Lung (tissue), 12 donors: ENCODE measurements around the gene ANK3. TPM values are rescaled to one million over a fixed set of nuclear protein-coding genes. Genes with fewer than 3 reads are reported as not detected.

Source experiments
- ATAC-seq: fragments of 200-7000 bp; cut with Tn5 transposase; one replicate; pipeline ENCODE4 v1.9.1; 2020; ENCODE audit warnings: moderate number of reproducible peaks; ENCODE audit not compliant: insufficient read depth, low FRiP score
- DNase-seq, 3 donors: peaks; one replicate each; pipeline ENCODE4 v3.0.0-alpha.2; 2013 to 2017
- H3K27ac ChIP-seq, 2 donors: one replicate each; pipeline ENCODE4 v1.5.1; 2013; ENCODE audit warnings: mild to moderate bottlenecking in 2 of 2, moderate library complexity in 2 of 2, control low read depth in 1 of 2, inconsistent platforms in 1 of 2, low read depth in 1 of 2, low read length in 1 of 2
- H3K27me3 ChIP-seq, 3 donors: one replicate each; pipeline ENCODE4 v1.5.1; 2013; ENCODE audit warnings: low read length in 2 of 3; ENCODE audit not compliant: control insufficient read depth in 3 of 3, insufficient read depth in 3 of 3
- H3K36me3 ChIP-seq, 4 donors: one replicate each; pipeline ENCODE4 v1.5.1; 2013; ENCODE audit warnings: low read length in 4 of 4, mild to moderate bottlenecking in 1 of 4, moderate library complexity in 1 of 4; ENCODE audit not compliant: control insufficient read depth in 4 of 4, insufficient read depth in 4 of 4
- H3K4me1 ChIP-seq, 5 donors: one replicate each; pipeline ENCODE4 v1.5.1; 2013; ENCODE audit warnings: low read length in 5 of 5, mild to moderate bottlenecking in 2 of 5, moderate library complexity in 1 of 5; ENCODE audit not compliant: control insufficient read depth in 5 of 5, insufficient read depth in 5 of 5
- H3K4me3 ChIP-seq: one replicate; pipeline ENCODE4 v1.5.1; 2013; ENCODE audit warnings: mild to moderate bottlenecking, control low read depth, moderate library complexity
- H3K9ac ChIP-seq, 2 donors: one replicate each; pipeline ENCODE4 v1.5.1; 2013; ENCODE audit warnings: low read length in 2 of 2, control low read depth in 1 of 2; ENCODE audit not compliant: insufficient read depth in 1 of 2
- H3K9me3 ChIP-seq, 4 donors: one replicate each; pipeline ENCODE4 v1.5.1; 2013; ENCODE audit warnings: low read length in 3 of 4, mild to moderate bottlenecking in 1 of 4, moderate library complexity in 1 of 4; ENCODE audit not compliant: control insufficient read depth in 4 of 4, insufficient read depth in 3 of 4
- WGBS, 2 donors: extraction: QIAGEN DNeasy Blood & Tissue Kit; methylation state at CpG; one replicate each; pipeline ENCODE4 v1.1.7; 2013; 5-methylcytosine and 5-hydroxymethylcytosine counted together
- polyA plus RNA-seq, 2 donors: library from polyadenylated mRNA; stranded (reverse); fragments of 200-250 nt; gene quantifications; one replicate each; pipeline ENCODE4 v1.2.1, GENCODE V29; 2013
- total RNA-seq, 2 donors: library from RNA; depleted of rRNA in 1 of 2; stranded (reverse); fragments of >200 nt in 1 of 2; gene quantifications; one replicate each; pipeline ENCODE4 v1.2.1, GENCODE V29; 2014 to 2021
- TF ChIP-seq, protein P1 (sequence below): IDR thresholded peaks from 2 replicates; pipeline ENCODE4 v1.5.1; 2012; ENCODE audit warnings: mild to moderate bottlenecking; ENCODE audit errors: control extremely low read depth, extremely low read depth
- donor health status: control.
- donor health status: control.
- donor health status: Bipolar disorder and iron deficiency.
- donor health status: healthy.
- donor health status: DM: yes; HTN: yes; CAD: no.

Gene ANK3
- total and polyA plus RNA-seq, 4 donors, result 10.4 to 96.0 (median 46.4) TPM

DNA sequence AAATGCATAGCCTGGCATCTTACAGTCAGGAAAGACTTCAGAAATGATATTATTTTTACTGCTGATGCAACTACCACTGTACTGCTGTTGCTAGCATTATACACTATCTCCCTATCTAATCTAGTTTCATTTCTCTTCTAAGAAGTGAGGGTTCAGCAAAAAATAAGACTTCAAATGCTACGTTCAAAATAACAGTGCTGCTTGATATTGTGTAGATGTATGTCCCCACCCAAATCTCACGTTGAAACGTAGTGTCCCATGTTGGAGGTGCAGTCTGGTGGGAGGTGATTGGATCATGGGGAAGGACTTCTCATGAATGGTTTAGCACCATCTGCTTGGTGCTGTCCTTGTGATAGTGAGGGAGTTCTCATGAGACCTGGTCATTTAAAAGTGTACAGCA, 129.4 kb downstream of the ANK3 start:
- H3K27ac ChIP-seq, result no peak overlapping the region
- TF ChIP-seq, protein P1, sequence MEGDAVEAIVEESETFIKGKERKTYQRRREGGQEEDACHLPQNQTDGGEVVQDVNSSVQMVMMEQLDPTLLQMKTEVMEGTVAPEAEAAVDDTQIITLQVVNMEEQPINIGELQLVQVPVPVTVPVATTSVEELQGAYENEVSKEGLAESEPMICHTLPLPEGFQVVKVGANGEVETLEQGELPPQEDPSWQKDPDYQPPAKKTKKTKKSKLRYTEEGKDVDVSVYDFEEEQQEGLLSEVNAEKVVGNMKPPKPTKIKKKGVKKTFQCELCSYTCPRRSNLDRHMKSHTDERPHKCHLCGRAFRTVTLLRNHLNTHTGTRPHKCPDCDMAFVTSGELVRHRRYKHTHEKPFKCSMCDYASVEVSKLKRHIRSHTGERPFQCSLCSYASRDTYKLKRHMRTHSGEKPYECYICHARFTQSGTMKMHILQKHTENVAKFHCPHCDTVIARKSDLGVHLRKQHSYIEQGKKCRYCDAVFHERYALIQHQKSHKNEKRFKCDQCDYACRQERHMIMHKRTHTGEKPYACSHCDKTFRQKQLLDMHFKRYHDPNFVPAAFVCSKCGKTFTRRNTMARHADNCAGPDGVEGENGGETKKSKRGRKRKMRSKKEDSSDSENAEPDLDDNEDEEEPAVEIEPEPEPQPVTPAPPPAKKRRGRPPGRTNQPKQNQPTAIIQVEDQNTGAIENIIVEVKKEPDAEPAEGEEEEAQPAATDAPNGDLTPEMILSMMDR, result no peak
- no peak overlapping the region for H3K4me3 ChIP-seq
- DNase-seq, result no peak
- peaks cover 0 to 24% (median 4%) of the 10 kb centered on the region in 4 donors for H3K36me3 ChIP-seq
- WGBS, 2 donors, result 63 to 89% methylated on average over 3 of the region's 3 CpGs
- H3K9ac ChIP-seq, result no peak overlapping the region
- no peaks in the 10 kb centered on the region for H3K9me3 ChIP-seq
- H3K4me1 ChIP-seq, result peaks cover 0 to 6% (median 0%) of the 10 kb centered on the region in 5 donors
- H3K27me3 ChIP-seq, result no peaks in the 10 kb centered on the region
- no peak for ATAC-seq

DNA sequence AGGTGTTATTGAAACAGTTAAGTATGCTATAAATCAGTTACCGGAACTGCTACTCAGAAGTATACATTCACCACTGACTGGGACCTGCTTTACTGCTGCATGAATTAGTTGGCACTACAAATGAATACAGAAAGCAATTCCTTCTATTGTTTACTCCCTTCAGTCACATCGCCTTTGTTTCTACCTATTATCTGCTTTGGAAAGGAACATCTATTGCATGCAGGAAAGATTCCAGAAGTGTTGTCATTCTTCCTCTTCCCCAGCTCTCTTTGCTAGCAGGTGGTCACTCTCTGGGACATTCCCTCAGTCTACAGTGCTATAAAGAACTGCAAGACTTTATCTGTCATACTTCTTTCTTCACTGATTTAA, 131.3 kb downstream of the ANK3 start:
- DNase-seq (no peak), ATAC-seq (no peak)
- peaks cover 0 to 6% (median 0%) of the 10 kb centered on the region in 5 donors for H3K4me1 ChIP-seq
- 65 to 81% methylated on average over 2 of the region's 2 CpGs for WGBS, 2 donors
- H3K27me3 ChIP-seq, result no peaks in the 10 kb centered on the region
- no peak overlapping the region for H3K27ac ChIP-seq
- no peak overlapping the region for H3K9ac ChIP-seq
- H3K36me3 ChIP-seq, result peaks cover 0 to 26% (median 3%) of the 10 kb centered on the region in 4 donors
- no peak overlapping the region for H3K4me3 ChIP-seq
- no peaks in the 10 kb centered on the region for H3K9me3 ChIP-seq
- TF ChIP-seq, protein P1, result no peak

DNA sequence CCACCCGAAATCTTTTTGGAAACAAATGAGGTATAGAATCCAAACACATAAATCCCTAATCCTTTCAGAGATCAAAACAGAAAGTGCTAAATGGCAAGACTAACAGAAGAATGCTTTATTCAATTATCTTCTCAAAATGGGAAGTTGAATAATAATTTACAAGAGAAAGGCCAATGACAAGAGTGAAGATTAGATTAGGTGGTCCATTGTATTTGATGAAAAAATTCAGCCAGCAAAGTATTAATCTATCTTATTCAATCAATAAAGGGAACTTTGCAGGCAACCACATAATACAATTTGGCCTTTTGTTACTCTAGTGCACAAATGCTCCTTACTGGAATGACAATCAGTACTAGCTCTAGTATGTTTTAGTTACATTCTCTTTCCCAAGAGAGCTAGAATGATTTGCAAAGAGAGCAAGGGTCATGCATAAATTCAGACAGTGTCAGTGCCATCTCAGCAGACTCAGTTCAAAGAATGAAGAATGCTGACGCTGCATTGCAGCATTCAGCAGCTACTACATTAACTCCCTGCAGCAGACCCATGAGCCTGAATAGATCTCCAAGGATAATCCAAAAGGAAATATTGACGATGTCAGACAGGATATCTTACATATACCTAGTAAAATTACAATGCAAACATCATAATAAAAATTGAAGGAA, 131.8 kb downstream of the ANK3 start:
- DNase-seq, result peak in 1 of 3 donors; percentile 11
- Histone ChIP-seq H3K4me3 (no peak overlapping the region), H3K36me3 (peaks cover 0 to 23% (median 1%) of the 10 kb centered on the region in 4 donors), H3K4me1 (peaks cover 0 to 6% (median 0%) of the 10 kb centered on the region in 5 donors), H3K27ac (no peak overlapping the region), H3K27me3 (no peaks in the 10 kb centered on the region), H3K9ac (no peak overlapping the region), H3K9me3 (no peaks in the 10 kb centered on the region)
- 70 to 89% methylated on average over 3 of the region's 3 CpGs for WGBS, 2 donors
- ATAC-seq, result no peak
- TF ChIP-seq, protein P1, result no peak

DNA sequence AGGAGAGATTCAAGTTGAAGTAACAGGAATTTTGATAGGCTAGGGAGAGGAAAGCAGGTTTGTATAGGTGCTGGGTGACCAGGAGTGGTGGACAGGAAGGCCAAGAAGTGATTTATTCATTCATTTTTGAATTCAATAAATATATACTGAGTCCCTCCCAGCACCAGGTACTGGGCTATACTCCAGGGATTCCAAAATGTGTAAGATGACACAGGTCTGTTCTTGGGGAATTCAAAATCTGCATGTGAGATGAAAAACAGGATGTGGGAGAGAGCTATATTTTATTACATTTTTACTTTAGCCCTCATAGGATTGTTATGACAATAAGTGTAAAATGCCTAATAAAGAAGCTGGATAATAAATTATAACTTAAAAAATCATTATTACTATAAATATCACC, 134.9 kb downstream of the ANK3 start:
- ATAC-seq (no peak), DNase-seq (no peak)
- Histone ChIP-seq H3K36me3 (peaks cover 0 to 7% (median 0%) of the 10 kb centered on the region in 4 donors), H3K27ac (no peak overlapping the region), H3K9me3 (no peaks in the 10 kb centered on the region), H3K27me3 (no peaks in the 10 kb centered on the region), H3K4me3 (no peak overlapping the region), H3K4me1 (peaks cover 0 to 6% (median 0%) of the 10 kb centered on the region in 5 donors), H3K9ac (no peak overlapping the region)
- TF ChIP-seq, protein P1, result no peak
